ENCODE measurements around the gene ZNF584.

ZNF584 gene

GRCh38 chr19:58397533-58398037 lies 10.9 kb upstream of the ZNF584 start:
- Histone ChIP-seq H3K27me3 (ENCODE audit: insufficient read depth, low read depth, severe bottlenecking) (no peaks in the 10 kb centered on the region), H3K9me3 (ENCODE audit: severe bottlenecking) (no peaks in the 10 kb centered on the region), H3K27ac (no peak overlapping the region), H3K4me3 (ENCODE audit: low read depth, low read length) (no peak overlapping the region), H3K36me3 (peaks cover 29% of the 10 kb centered on the region)
- TF ChIP-seq CTCF (IDR thresholded peaks at IDR 0.05; ENCODE audit: low read depth, low read length) = no peak
- DNase-seq = no peak

- no peak for DNase-seq
- Histone ChIP-seq H3K36me3 (peaks cover 24% of the 10 kb centered on the region), H3K4me3 (ENCODE audit: low read depth, low read length) (no peak overlapping the region), H3K27me3 (ENCODE audit: insufficient read depth, low read depth, severe bottlenecking) (no peaks in the 10 kb centered on the region), H3K27ac (no peak overlapping the region), H3K9me3 (ENCODE audit: severe bottlenecking) (no peaks in the 10 kb centered on the region)
- TF ChIP-seq CTCF (IDR thresholded peaks at IDR 0.05; ENCODE audit: low read depth, low read length) = no peak
Measured at GRCh38 chr19:58398087-58398486, 10.4 kb upstream of the ZNF584 start.

- no peak for TF ChIP-seq CTCF (IDR thresholded peaks at IDR 0.05; ENCODE audit: low read depth, low read length)
- Histone ChIP-seq H3K36me3 (peaks cover 20% of the 10 kb centered on the region), H3K9me3 (ENCODE audit: severe bottlenecking) (no peaks in the 10 kb centered on the region), H3K27me3 (ENCODE audit: insufficient read depth, low read depth, severe bottlenecking) (no peaks in the 10 kb centered on the region), H3K27ac (no peak overlapping the region), H3K4me3 (ENCODE audit: low read depth, low read length) (no peak overlapping the region)
- DNase-seq = no peak
Measured at GRCh38 chr19:58398545-58398944, 9.9 kb upstream of the ZNF584 start.

- TF ChIP-seq CTCF (IDR thresholded peaks at IDR 0.05; ENCODE audit: low read depth, low read length) = no peak
- Histone ChIP-seq H3K9me3 (ENCODE audit: severe bottlenecking) (no peaks in the 10 kb centered on the region), H3K36me3 (peaks cover 6% of the 10 kb centered on the region), H3K27me3 (ENCODE audit: insufficient read depth, low read depth, severe bottlenecking) (no peaks in the 10 kb centered on the region), H3K27ac (no peak overlapping the region), H3K4me3 (ENCODE audit: low read depth, low read length) (no peak overlapping the region)
- DNase-seq = no peak
Measured at GRCh38 chr19:58399903-58400302, 8.5 kb upstream of the ZNF584 start.

- TF ChIP-seq CTCF (IDR thresholded peaks at IDR 0.05; ENCODE audit: low read depth, low read length) = no peak
- no peaks in the 10 kb centered on the region for H3K27me3 ChIP-seq (ENCODE audit: insufficient read depth, low read depth, severe bottlenecking)
- peak overlapping the region; percentile 80 for H3K4me3 ChIP-seq (ENCODE audit: low read depth, low read length)
- no peak for DNase-seq
- peak overlapping the region; percentile 44 for H3K27ac ChIP-seq
- no peaks in the 10 kb centered on the region for H3K9me3 ChIP-seq (ENCODE audit: severe bottlenecking)
- H3K36me3 ChIP-seq = peaks cover under 1% of the 10 kb centered on the region
Measured at GRCh38 chr19:58400316-58400915, 8.0 kb upstream of the ZNF584 start.

Measured in WERI-Rb-1 (cell line).